GM12891 (cell line): Measurements from ENCODE around the gene C1GALT1.

ENCODE experiments used
- POLR2A ChIP-seq: IDR thresholded peaks from 2 replicates; pipeline ENCODE4 v1.6.1; 2011; ENCODE audit warnings: low read depth, low read length, control low read depth
- POLR2AphosphoS5 ChIP-seq: IDR thresholded peaks from 2 replicates; pipeline ENCODE4 v1.6.1; 2011; ENCODE audit warnings: low read depth, low read length, control low read depth
- TAF1 ChIP-seq: IDR thresholded peaks from 2 replicates; pipeline ENCODE4 v1.6.1; 2011; ENCODE audit warnings: low read depth, low read length, control low read depth

DNA sequence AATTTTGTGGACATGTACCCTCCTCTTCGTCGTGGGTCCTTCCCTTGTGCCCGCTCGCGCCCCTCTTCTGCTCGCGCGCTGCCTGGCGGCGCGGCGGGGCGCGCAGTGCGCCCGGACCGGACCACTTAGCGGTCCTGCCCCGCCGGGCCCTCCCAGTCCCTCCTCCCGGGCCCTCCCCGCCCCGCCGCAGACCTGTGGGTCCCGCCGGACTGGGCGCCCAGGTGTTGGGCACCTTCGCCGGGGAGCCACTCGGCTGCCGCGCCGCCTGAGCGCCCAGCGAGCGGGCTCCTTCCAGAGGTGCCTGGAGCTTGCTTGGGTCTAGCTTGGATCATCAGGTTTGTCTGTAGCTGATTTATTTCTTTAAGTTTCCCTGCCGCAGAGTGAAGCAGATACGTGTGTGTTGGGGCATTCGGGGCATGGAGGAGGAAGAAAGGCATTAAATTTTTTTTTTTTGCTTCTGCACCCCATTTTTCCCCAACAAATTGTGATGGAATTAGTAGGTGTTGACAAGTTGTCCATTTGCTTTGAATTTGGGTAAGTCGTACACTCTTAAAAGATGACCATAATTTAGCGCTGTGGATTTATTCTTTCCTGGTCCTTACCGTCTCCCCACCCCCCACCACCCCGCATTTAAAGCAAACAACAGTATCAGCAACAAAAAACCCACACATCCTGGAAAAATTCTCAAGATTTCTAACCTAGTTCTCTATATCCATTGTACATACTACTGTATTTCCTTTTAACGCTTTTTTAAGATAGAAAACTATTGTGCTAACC lies 905 bp downstream of the C1GALT1 start:
- TF ChIP-seq POLR2A (no peak), POLR2AphosphoS5 (no peak), TAF1 (no peak)
